ENCODE measurements around the gene SLC18A3. TPM values are rescaled to one million over a fixed set of nuclear protein-coding genes. Genes with fewer than 3 reads are reported as not detected.

Gene SLC18A3
- total RNA-seq, 2 experiments from 2014 or later, result not detected

GRCh38 chr10:49622426-49623425, 12.6 kb downstream of the SLC18A3 start:
- DNase-seq (no peak), ATAC-seq (no peak)
- H3K9me3 Mint-ChIP-seq (ENCODE audit: low read depth), result no peaks in the 10 kb centered on the region
- no peak overlapping the region for H3K27ac Mint-ChIP-seq
- no peak overlapping the region for H3K4me3 Mint-ChIP-seq
- intact Hi-C loops (cut with DNase I, micrococcal nuclease), result no loop called here
- ChIA-PET POLR2A (no interaction called here), CTCF (interaction anchor here (0.6 kb wide), 1 partner anchor 23 kb away, joined by 3 read pairs; no protein-coding TSS in a partner anchor)
- H3K4me1 Mint-ChIP-seq, result no peaks in the 10 kb centered on the region
- H3K36me3 Mint-ChIP-seq (ENCODE audit: low read depth), result no peaks in the 10 kb centered on the region
- peaks cover 23% of the 10 kb centered on the region for H3K27me3 Mint-ChIP-seq

DNA sequence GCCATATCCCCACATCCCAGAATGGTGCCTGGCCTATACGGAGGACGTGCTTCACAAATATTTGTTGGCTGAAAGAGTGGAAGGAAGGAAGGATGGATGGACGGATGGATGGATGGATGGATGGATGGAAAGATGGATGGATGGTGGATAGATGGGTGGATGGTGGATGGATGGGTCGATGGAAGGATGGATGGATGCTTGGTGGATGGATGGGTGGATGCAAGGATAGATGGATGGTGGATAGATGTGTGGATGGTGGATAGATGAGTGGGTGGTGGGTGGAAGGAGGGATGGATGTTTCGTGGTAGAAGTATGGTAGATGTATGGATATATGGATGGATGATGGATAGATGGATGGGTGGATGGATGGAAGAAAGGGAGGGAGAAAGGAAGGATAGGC, 14.5 kb downstream of the SLC18A3 start:
- CTCF ChIA-PET, result no interaction called here
- ATAC-seq (no peak), DNase-seq (no peak)
- Mint-ChIP-seq H3K27me3 (peaks cover 17% of the 10 kb centered on the region), H3K4me3 (no peak overlapping the region), H3K36me3 (ENCODE audit: low read depth) (no peaks in the 10 kb centered on the region), H3K4me1 (no peaks in the 10 kb centered on the region), H3K9me3 (ENCODE audit: low read depth) (no peaks in the 10 kb centered on the region), H3K27ac (no peak overlapping the region)
- POLR2A ChIA-PET, result no interaction called here
- intact Hi-C loops (cut with DNase I, micrococcal nuclease), result no loop called here

- intact Hi-C loops (cut with DNase I, micrococcal nuclease), result no loop called here
- Mint-ChIP-seq H3K9me3 (ENCODE audit: low read depth) (no peaks in the 10 kb centered on the region), H3K36me3 (ENCODE audit: low read depth) (no peaks in the 10 kb centered on the region), H3K27ac (no peak overlapping the region), H3K27me3 (peaks cover 12% of the 10 kb centered on the region), H3K4me1 (no peaks in the 10 kb centered on the region), H3K4me3 (no peak overlapping the region)
- CTCF ChIA-PET, result no interaction called here
- no peak for DNase-seq
- ATAC-seq, result no peak
- POLR2A ChIA-PET, result no interaction called here
Observed at GRCh38 chr10:49625411-49625810, 15.3 kb downstream of the SLC18A3 start.

- Mint-ChIP-seq H3K27me3 (peaks cover 10% of the 10 kb centered on the region), H3K27ac (no peak overlapping the region), H3K4me3 (no peak overlapping the region), H3K4me1 (no peaks in the 10 kb centered on the region), H3K36me3 (ENCODE audit: low read depth) (no peaks in the 10 kb centered on the region), H3K9me3 (ENCODE audit: low read depth) (no peaks in the 10 kb centered on the region)
- CTCF ChIA-PET, result no interaction called here
- POLR2A ChIA-PET, result no interaction called here
- intact Hi-C loops (cut with DNase I, micrococcal nuclease), result no loop called here
- ATAC-seq, result no peak
- no peak for DNase-seq
Observed at GRCh38 chr10:49627038-49627437, 16.9 kb downstream of the SLC18A3 start.

DNA sequence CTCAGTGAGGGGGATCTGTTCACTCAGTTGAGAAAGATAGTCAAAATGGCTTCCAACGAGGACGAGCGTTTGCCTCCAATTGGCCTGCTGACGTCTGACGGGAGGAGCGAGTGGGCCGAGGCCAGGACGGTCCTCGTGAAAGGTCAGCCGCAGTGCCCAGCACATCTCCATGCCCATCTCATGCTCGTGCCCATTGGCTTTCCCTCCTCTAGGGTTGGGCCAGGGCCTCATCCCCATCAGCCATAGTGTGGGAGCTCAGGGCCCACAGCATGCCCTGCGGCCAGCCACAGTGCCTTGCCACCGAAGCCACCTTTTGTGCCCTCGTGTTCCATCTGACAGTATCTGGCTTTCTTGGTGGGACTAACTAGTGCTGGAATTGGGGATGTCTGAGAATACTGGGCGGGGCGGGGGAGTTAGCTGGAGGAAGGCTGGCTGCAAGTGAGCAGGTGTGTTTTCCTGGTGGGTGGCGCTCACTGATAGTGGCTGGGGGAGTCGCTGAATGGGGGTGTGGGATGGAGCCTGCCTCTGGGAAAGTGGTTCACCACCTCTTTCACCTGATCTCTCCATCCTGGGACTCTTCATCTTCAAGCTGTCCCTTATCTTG, 17.6 kb downstream of the SLC18A3 start:
- intact Hi-C loops (cut with DNase I, micrococcal nuclease), result no loop called here
- POLR2A ChIA-PET, result no interaction called here
- Mint-ChIP-seq H3K36me3 (ENCODE audit: low read depth) (no peaks in the 10 kb centered on the region), H3K27me3 (peaks cover 8% of the 10 kb centered on the region), H3K9me3 (ENCODE audit: low read depth) (no peaks in the 10 kb centered on the region), H3K4me3 (no peak overlapping the region), H3K4me1 (no peaks in the 10 kb centered on the region), H3K27ac (no peak overlapping the region)
- CTCF ChIA-PET, result no interaction called here
- DNase-seq (no peak), ATAC-seq (no peak)

GRCh38 chr10:49628599-49628998, 18.5 kb downstream of the SLC18A3 start:
- Mint-ChIP-seq H3K27me3 (peaks cover 5% of the 10 kb centered on the region), H3K4me1 (no peaks in the 10 kb centered on the region), H3K9me3 (ENCODE audit: low read depth) (no peaks in the 10 kb centered on the region), H3K27ac (no peak overlapping the region), H3K4me3 (no peak overlapping the region), H3K36me3 (ENCODE audit: low read depth) (no peaks in the 10 kb centered on the region)
- CTCF ChIA-PET, result no interaction called here
- intact Hi-C loops (cut with DNase I, micrococcal nuclease), result no loop called here
- DNase-seq, result no peak
- ATAC-seq, result no peak
- POLR2A ChIA-PET, result no interaction called here

- Mint-ChIP-seq H3K27ac (no peak overlapping the region), H3K36me3 (ENCODE audit: low read depth) (no peaks in the 10 kb centered on the region), H3K9me3 (ENCODE audit: low read depth) (no peaks in the 10 kb centered on the region), H3K4me1 (no peaks in the 10 kb centered on the region), H3K27me3 (peaks cover 2% of the 10 kb centered on the region), H3K4me3 (no peak overlapping the region)
- ATAC-seq (no peak), DNase-seq (no peak)
- ChIA-PET POLR2A (no interaction called here), CTCF (no interaction called here)
- intact Hi-C loops (cut with DNase I, micrococcal nuclease), result no loop called here
Observed at GRCh38 chr10:49629431-49629881, 19.3 kb downstream of the SLC18A3 start.

DNA sequence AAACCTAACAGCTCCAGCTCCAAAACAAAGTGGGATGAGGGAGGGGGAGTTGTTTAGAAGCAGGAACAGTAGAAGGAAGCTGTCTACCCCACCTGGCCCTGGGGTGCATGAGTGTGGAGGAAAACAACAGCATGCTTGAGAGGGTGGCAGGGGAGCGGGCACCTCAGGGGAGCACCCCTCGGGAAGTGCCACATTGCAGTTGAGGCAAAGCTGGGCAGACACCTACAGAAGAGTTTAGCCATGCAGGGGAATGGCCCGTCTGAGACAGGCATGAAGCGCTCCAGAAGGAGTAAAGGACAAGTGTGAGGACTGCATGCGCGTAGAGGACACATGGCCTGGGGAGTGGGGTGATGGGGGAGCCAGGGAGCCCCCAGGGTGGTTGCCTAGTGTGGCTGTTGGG, 21.9 kb downstream of the SLC18A3 start:
- Mint-ChIP-seq H3K27me3 (no peaks in the 10 kb centered on the region), H3K4me3 (no peak overlapping the region), H3K9me3 (ENCODE audit: low read depth) (no peaks in the 10 kb centered on the region), H3K4me1 (no peaks in the 10 kb centered on the region), H3K36me3 (ENCODE audit: low read depth) (no peaks in the 10 kb centered on the region), H3K27ac (no peak overlapping the region)
- DNase-seq, result no peak
- ATAC-seq, result no peak
- CTCF ChIA-PET, result no interaction called here
- intact Hi-C loops (cut with DNase I, micrococcal nuclease), result no loop called here
- POLR2A ChIA-PET, result no interaction called here

- ATAC-seq, result no peak
- Mint-ChIP-seq H3K27me3 (peaks cover 4% of the 10 kb centered on the region), H3K4me1 (no peaks in the 10 kb centered on the region), H3K36me3 (ENCODE audit: low read depth) (no peaks in the 10 kb centered on the region), H3K4me3 (no peak overlapping the region), H3K9me3 (ENCODE audit: low read depth) (no peaks in the 10 kb centered on the region), H3K27ac (no peak overlapping the region)
- CTCF ChIA-PET, result no interaction called here
- no peak for DNase-seq
- intact Hi-C loops (cut with DNase I, micrococcal nuclease), result no loop called here
- POLR2A ChIA-PET, result no interaction called here
Observed at GRCh38 chr10:49632406-49633317, 22.6 kb downstream of the SLC18A3 start.

DNA sequence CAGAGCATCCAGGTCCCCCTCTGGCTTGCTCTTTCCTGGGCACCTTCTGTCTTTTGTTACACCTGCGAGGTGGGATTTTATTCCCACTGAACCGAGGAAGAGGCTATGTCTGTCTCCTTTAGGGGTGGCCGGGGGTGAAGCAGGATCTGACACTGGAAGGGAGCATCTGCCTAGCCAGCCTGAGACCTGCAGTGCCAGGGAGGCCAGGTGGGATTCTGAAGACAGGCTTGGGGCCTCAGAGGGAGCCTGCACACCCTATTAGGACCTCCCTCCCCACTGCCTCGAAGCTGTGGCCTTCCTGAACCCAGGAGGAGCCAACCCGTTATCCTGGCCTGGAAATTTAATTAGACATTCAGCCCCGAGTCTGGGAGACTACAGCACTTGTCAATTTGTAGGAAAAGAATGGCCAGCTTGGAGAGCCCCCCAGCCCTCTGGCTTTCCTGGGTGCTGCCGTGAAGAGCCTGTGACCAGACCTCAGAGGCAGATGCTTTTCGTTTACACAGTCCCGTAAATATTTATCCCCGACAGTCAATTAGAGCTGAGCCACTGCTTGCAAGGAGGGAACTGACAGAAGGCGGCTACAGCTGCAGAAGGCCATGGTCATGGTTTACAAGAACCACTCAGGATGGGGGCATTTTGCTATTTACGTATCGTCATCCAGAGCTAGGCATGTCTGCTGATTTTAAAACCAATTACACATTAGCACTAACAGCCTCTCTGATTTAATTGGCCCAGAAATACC, 23.4 kb downstream of the SLC18A3 start:
- H3K27ac Mint-ChIP-seq, result no peak overlapping the region
- no peaks in the 10 kb centered on the region for H3K36me3 Mint-ChIP-seq (ENCODE audit: low read depth)
- ChIA-PET CTCF (no interaction called here), POLR2A (no interaction called here)
- H3K4me3 Mint-ChIP-seq, result no peak overlapping the region
- H3K27me3 Mint-ChIP-seq, result peaks cover 4% of the 10 kb centered on the region
- no peaks in the 10 kb centered on the region for H3K9me3 Mint-ChIP-seq (ENCODE audit: low read depth)
- no peak for ATAC-seq
- intact Hi-C loops (cut with DNase I, micrococcal nuclease), result no loop called here
- H3K4me1 Mint-ChIP-seq, result no peaks in the 10 kb centered on the region
- DNase-seq, result no peak

DNA sequence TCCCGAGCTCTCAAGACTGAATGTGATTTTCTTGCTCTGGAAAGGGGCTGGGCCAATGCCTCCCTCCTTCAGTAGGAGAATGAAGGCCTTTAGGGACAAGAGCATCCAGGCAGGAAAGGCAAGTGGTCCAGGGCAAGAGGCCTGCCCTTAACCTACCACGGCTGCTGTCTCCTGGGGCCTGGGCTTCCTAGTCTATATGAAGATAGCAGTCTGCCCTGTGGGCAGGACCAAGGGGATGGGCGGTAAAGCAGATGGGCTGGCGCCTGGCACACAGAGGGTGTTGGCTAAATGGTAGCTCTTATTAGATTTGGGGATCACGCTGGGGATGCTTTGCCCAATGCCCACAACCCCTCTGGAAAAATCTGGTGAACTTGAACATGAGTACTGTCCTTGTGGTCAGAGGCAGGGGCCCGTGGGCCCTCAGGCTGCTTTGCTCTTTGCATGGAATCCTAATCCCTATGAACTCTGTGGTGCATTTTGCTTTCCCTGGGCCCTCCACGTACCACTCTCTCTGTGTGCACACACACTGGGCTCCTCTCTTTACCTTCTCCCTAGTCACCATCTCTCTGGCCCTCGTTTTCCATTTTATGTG, 24.1 kb downstream of the SLC18A3 start:
- Mint-ChIP-seq H3K4me1 (no peaks in the 10 kb centered on the region), H3K27ac (no peak overlapping the region), H3K4me3 (no peak overlapping the region), H3K27me3 (peaks cover 4% of the 10 kb centered on the region), H3K9me3 (ENCODE audit: low read depth) (no peaks in the 10 kb centered on the region), H3K36me3 (ENCODE audit: low read depth) (no peaks in the 10 kb centered on the region)
- intact Hi-C loops (cut with DNase I, micrococcal nuclease), result no loop called here
- DNase-seq, result no peak
- ChIA-PET POLR2A (no interaction called here), CTCF (no interaction called here)
- no peak for ATAC-seq

All from activated CD4-positive, alpha-beta T cell treated with anti-CD3 and anti-CD28 coated beads for 36 hours (primary cell).